GM12878 (cell line): ENCODE measurements around the gene KHDRBS2. TPM values are rescaled to one million over a fixed set of nuclear protein-coding genes. Genes with fewer than 3 reads are reported as not detected.

Experiments
- ATAC-seq: fragments of 200-7000 bp; cut with Tn5 transposase; 3 replicates; pipeline ENCODE4 v1.9.1; 2020; ENCODE audit warnings: mild to moderate bottlenecking, moderate library complexity
- BruUV-seq: library from RNA; stranded (reverse); fragments of 400-500 nt; replicated peaks from 2 replicates; lab custom pipeline; 2021; lab: Mats Ljungman, UMichigan
- CTCF ChIA-PET: fragments of 300-600 bp; sonication (Branson Sonifier 250); formaldehyde crosslinking; extraction: SDS; loops from one replicate; lab custom pipeline; 2021; ENCODE audit warnings: inconsistent platforms; lab: Yijun Ruan, JAX
- POLR2A ChIA-PET: fragments of 350-600 bp; formaldehyde crosslinking; extraction: SDS; loops from one replicate; lab custom pipeline; 2021; ENCODE audit warnings: inconsistent platforms; lab: Charles Lee
- RAD21 ChIA-PET: fragments of 300-600 bp; sonication (Branson Sonifier 250); formaldehyde crosslinking; loops from one replicate; lab custom pipeline; 2023; ENCODE audit warnings: antibody characterized with exemption; ENCODE audit not compliant: unreplicated experiment; lab: Charles Lee
- SMC1A ChIA-PET: fragments of 300-600 bp; sonication (Branson Sonifier 250); formaldehyde crosslinking; loops from one replicate; lab custom pipeline; 2023; ENCODE audit not compliant: unreplicated experiment, uncharacterized antibody; lab: Charles Lee
- DNase-seq: peaks from one replicate; pipeline ENCODE4 v3.0.0-alpha.2; 2011; ENCODE audit warnings: low read depth, low spot score
- FAIRE-seq: peaks from 3 replicates; lab custom pipeline; 2011; peaks lifted over from hg19 to GRCh38; lab: Jason Lieb, UNC
- H2AFZ ChIP-seq: 2 replicates; pipeline ENCODE4 v1.6.0; 2011; ENCODE audit warnings: low read depth, low read length, control low read depth; ENCODE audit not compliant: control insufficient read depth
- H3K27ac ChIP-seq: 2 replicates; pipeline ENCODE4 v1.5.1; 2011; ENCODE audit warnings: control low read depth; ENCODE audit not compliant: control insufficient read depth, insufficient read depth
- H3K27me3 ChIP-seq, 2 experiments: replicated peaks in 1 of 2; 2 replicates each; pipeline versions ENCODE4 v1.6.0 to v1.6.1; 2011; ENCODE audit warnings: low read length in 1 of 2; ENCODE audit not compliant: control insufficient read depth in 2 of 2, insufficient read depth in 2 of 2
- H3K36me3 ChIP-seq, 2 experiments: 2 replicates each; pipeline ENCODE4 v1.5.1; 2011; ENCODE audit warnings: low read length in 1 of 2; ENCODE audit not compliant: control insufficient read depth in 2 of 2, insufficient read depth in 2 of 2
- H3K4me1 ChIP-seq: 2 replicates; pipeline ENCODE4 v1.6.1; 2011; ENCODE audit warnings: mild to moderate bottlenecking, low read length, moderate library complexity, mixed read lengths; ENCODE audit not compliant: control insufficient read depth, insufficient read depth
- H3K4me2 ChIP-seq: 2 replicates; pipeline ENCODE4 v1.6.0; 2011; ENCODE audit warnings: control low read depth; ENCODE audit not compliant: control insufficient read depth, insufficient read depth
- H3K4me3 ChIP-seq: fragments of 200-600 bp; sonication (generic); 2 replicates; pipeline ENCODE4 v1.5.1; 2016
- H3K79me2 ChIP-seq: 2 replicates; pipeline ENCODE4 v1.6.0; 2011; ENCODE audit warnings: low read length; ENCODE audit not compliant: control insufficient read depth, insufficient read depth
- H3K9ac ChIP-seq: 2 replicates; pipeline ENCODE4 v1.8.0; 2011; ENCODE audit warnings: low read length, control low read depth, mixed read lengths; ENCODE audit not compliant: control insufficient read depth, insufficient read depth
- H3K9me3 ChIP-seq: replicated peaks from 3 replicates; pipeline ENCODE4 v1.5.1; 2011; ENCODE audit warnings: mild to moderate bottlenecking, low read length; ENCODE audit not compliant: control insufficient read depth, insufficient read depth
- H4K20me1 ChIP-seq: 2 replicates; pipeline ENCODE4 v1.6.0; 2011; ENCODE audit not compliant: control insufficient read depth, insufficient read depth
- CBX5 ChIP-seq: sonication (generic); IDR thresholded peaks from 2 replicates; pipeline ENCODE4 v1.6.1; 2016; ENCODE audit warnings: low read depth, moderate library complexity, mild to moderate bottlenecking, inconsistent platforms
- CEBPB ChIP-seq, 2 experiments: fragments of 150-350 bp in 1 of 2; IDR thresholded peaks; 2 replicates each; pipeline ENCODE4 v1.6.1; 2012 to 2014; ENCODE audit warnings: low read depth in 2 of 2, low read length in 2 of 2, borderline replicate concordance in 1 of 2, inconsistent platforms in 1 of 2
- JUNB ChIP-seq: IDR thresholded peaks from 2 replicates; pipeline ENCODE4 v1.6.1; 2016; ENCODE audit warnings: antibody characterized with exemption, mild to moderate bottlenecking
- RAD51 ChIP-seq: fragments of 450-650 bp; IDR thresholded peaks from 2 replicates; pipeline ENCODE4 v1.6.1; 2016; ENCODE audit warnings: moderate library complexity, mild to moderate bottlenecking, inconsistent platforms
- whole genome bisulfite sequencing: methylation state at CpG from one replicate; pipeline ENCODE4 v1.1.6; 2016; ENCODE audit warnings: low lambda C conversion rate; ENCODE audit not compliant: insufficient replicate concordance, insufficient coverage; ENCODE audit errors: missing lambda C conversion rate; 5-methylcytosine and 5-hydroxymethylcytosine counted together
- in situ Hi-C: fragments of 300-500 bp; cut with MboI; formaldehyde crosslinking; loops from 9 replicates; pipeline ENCODE4 v1.14.3; 2018; ENCODE audit warnings: mixed read lengths
- intact Hi-C: fragments of 100-400 bp; cut with micrococcal nuclease; formaldehyde crosslinking; loops from one replicate; pipeline ENCODE4 v1.14.2; 2022; ENCODE audit not compliant: unreplicated experiment
- polyA plus RNA-seq, 11 experiments: library from polyadenylated mRNA; depleted of rRNA in 4 of 11; unstranded in 6 of 11; stranded (reverse) in 5 of 11; fragments of >200 nt; fragmentation: Nextera tagmentation in 4 of 11; fragmentation: Illumina TruSeq in 1 of 11; extraction: Ambion mirVana in 4 of 11; extraction: Trizol in 1 of 11; gene quantifications; 1 replicate in 1 of 11; 2 replicates in 10 of 11; pipeline versions ENCODE4 v1.2.1 to v1.2.3, GENCODE V29; 2011 to 2016; ENCODE audit warnings: inconsistent platforms in 2 of 11, missing spikeins in 2 of 11, low read depth in 1 of 11
- total RNA-seq, 4 experiments: library from RNA; depleted of rRNA in 3 of 4; stranded (reverse); fragments of >200 nt in 3 of 4; fragmentation: Illumina TruSeq in 1 of 4; extraction: Trizol in 1 of 4; gene quantifications; 2 replicates each; pipeline versions ENCODE4 v1.2.1 to v1.2.3, GENCODE V29; 2013 to 2021
- TF ChIP-seq, protein P1 (sequence below): IDR thresholded peaks from 2 replicates; pipeline ENCODE4 v1.6.1; 2012; ENCODE audit warnings: low read length, inconsistent platforms
- TF ChIP-seq, protein P2 (sequence below), 3 experiments: IDR thresholded peaks in 2 of 3; conservative IDR thresholded peaks in 1 of 3; 2 replicates each; pipeline ENCODE4 v1.5.1; 2011; ENCODE audit warnings: low read depth in 3 of 3, low read length in 3 of 3, mild to moderate bottlenecking in 3 of 3, control low read depth in 2 of 3, moderate library complexity in 2 of 3, inconsistent platforms in 1 of 3, mixed read lengths in 1 of 3; ENCODE audit not compliant: control insufficient read depth in 2 of 3, insufficient read depth in 1 of 3; ENCODE audit errors: extremely low read depth in 1 of 3
- TF ChIP-seq, protein P3 (sequence below): fragments of 450-650 bp; IDR thresholded peaks from 2 replicates; pipeline ENCODE4 v1.6.1; 2017; ENCODE audit warnings: mild to moderate bottlenecking, low read depth, inconsistent platforms; ENCODE audit not compliant: poor library complexity, severe bottlenecking

KHDRBS2 gene
- total and polyA plus RNA-seq, 10 of the 15 experiments (the other 5 are each of a cell fraction or from before 2014, with no cell fraction given) = 0.11 to 0.56 TPM; not detected in 8

DNA sequence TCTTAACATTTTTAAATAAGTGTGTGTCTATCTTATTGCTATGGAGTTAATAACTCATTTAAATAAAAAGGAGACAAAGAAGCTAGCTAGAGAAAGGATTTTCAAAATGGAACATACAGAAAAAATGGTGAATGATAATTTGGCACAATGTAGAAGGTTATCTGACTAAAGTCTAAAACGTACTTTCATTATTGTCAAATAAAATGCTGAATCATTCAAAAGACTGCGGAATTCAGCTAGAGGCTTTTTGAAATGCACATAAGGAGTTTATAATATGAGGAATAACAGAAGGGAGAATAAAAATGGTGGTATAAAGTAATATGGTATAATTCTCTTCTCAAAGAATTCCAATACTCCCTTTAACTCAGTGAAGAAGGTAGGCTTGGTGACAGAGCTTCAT lies 597.9 kb downstream of the KHDRBS2 start (continued):
- TF ChIP-seq, protein P1, sequence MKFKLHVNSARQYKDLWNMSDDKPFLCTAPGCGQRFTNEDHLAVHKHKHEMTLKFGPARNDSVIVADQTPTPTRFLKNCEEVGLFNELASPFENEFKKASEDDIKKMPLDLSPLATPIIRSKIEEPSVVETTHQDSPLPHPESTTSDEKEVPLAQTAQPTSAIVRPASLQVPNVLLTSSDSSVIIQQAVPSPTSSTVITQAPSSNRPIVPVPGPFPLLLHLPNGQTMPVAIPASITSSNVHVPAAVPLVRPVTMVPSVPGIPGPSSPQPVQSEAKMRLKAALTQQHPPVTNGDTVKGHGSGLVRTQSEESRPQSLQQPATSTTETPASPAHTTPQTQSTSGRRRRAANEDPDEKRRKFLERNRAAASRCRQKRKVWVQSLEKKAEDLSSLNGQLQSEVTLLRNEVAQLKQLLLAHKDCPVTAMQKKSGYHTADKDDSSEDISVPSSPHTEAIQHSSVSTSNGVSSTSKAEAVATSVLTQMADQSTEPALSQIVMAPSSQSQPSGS = no peak
- TF ChIP-seq JUNB (no peak), RAD51 (no peak)

DNA sequence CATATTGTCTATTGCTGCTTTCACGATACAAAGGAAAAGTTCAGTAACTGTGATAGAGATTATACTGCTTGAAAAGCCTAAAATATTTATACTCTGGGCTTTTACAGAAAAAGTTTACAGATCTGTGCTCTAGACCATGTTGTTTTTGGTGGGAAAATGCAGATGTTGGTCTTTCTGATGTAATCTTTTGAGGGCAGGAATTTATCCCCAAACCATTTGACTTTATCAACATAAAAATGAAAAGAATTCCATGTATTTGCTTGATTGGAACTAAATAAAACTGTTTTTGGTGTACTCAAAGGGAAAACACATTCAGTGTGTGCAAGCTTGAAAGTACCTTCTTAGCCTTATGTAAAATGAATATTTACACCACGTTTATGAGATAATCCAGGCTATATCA lies 603.5 kb downstream of the KHDRBS2 start:
- no peak for TF ChIP-seq CBX5
- TF ChIP-seq JUNB = no peak
- no peak for TF ChIP-seq CEBPB (IDR thresholded peaks at IDR 0.05; ENCODE audit: borderline replicate concordance in 1 of 2, low read depth in 2 of 2, low read length in 2 of 2)
- TF ChIP-seq, protein P2, sequence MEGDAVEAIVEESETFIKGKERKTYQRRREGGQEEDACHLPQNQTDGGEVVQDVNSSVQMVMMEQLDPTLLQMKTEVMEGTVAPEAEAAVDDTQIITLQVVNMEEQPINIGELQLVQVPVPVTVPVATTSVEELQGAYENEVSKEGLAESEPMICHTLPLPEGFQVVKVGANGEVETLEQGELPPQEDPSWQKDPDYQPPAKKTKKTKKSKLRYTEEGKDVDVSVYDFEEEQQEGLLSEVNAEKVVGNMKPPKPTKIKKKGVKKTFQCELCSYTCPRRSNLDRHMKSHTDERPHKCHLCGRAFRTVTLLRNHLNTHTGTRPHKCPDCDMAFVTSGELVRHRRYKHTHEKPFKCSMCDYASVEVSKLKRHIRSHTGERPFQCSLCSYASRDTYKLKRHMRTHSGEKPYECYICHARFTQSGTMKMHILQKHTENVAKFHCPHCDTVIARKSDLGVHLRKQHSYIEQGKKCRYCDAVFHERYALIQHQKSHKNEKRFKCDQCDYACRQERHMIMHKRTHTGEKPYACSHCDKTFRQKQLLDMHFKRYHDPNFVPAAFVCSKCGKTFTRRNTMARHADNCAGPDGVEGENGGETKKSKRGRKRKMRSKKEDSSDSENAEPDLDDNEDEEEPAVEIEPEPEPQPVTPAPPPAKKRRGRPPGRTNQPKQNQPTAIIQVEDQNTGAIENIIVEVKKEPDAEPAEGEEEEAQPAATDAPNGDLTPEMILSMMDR (IDR thresholded peaks at IDR 0.05 in 2 of 3, conservative IDR thresholded peaks at IDR 0.05 in 1 of 3; ENCODE audit: control insufficient read depth in 2 of 3, extremely low read depth in 1 of 3, insufficient read depth in 1 of 3, low read depth in 3 of 3, low read length in 3 of 3) = no peak
- TF ChIP-seq, protein P3, sequence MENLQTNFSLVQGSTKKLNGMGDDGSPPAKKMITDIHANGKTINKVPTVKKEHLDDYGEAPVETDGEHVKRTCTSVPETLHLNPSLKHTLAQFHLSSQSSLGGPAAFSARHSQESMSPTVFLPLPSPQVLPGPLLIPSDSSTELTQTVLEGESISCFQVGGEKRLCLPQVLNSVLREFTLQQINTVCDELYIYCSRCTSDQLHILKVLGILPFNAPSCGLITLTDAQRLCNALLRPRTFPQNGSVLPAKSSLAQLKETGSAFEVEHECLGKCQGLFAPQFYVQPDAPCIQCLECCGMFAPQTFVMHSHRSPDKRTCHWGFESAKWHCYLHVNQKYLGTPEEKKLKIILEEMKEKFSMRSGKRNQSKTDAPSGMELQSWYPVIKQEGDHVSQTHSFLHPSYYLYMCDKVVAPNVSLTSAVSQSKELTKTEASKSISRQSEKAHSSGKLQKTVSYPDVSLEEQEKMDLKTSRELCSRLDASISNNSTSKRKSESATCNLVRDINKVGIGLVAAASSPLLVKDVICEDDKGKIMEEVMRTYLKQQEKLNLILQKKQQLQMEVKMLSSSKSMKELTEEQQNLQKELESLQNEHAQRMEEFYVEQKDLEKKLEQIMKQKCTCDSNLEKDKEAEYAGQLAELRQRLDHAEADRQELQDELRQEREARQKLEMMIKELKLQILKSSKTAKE = no peak
- no peaks in the 10 kb centered on the region for H3K79me2 ChIP-seq
- ChIA-PET POLR2A (no interaction called here), SMC1A (no interaction called here), CTCF (no interaction called here), RAD21 (no interaction called here)
- ATAC-seq (no peak), DNase-seq (no peak), FAIRE-seq (no peak)
- no peaks in the 10 kb centered on the region for H4K20me1 ChIP-seq
- BruUV-seq = no TSS peak
- no peak overlapping the region for H3K27ac ChIP-seq
- in situ Hi-C loops (no loop called here), intact Hi-C loops (no loop called here)
- H3K4me2 ChIP-seq = no peak overlapping the region
- no peaks in the 10 kb centered on the region for H3K4me1 ChIP-seq
- H3K4me3 ChIP-seq = no peak overlapping the region
- WGBS = 19% methylated on average over 2 of the region's 2 CpGs
- H3K9ac ChIP-seq = no peak overlapping the region
- no peaks in the 10 kb centered on the region for H3K36me3 ChIP-seq
- H3K27me3 ChIP-seq = no peaks in the 10 kb centered on the region
- H3K9me3 ChIP-seq = no peaks in the 10 kb centered on the region
- H2AFZ ChIP-seq = no peak overlapping the region
